Activated T-cell treated with anti-CD3 and anti-CD28 coated beads, Interleukin-2, amount 50 U/mL, for 72 hours (primary cell): ENCODE data around the gene KIF1C. TPM values are rescaled to one million over a fixed set of nuclear protein-coding genes. Genes with fewer than 3 reads are reported as not detected.
A peak's percentile ranks its signal among the peaks of the same experiment; 100 is the strongest.

Experiments
- ATAC-seq, 2 donors: fragments of 150-1000 bp; cut with Tn5 transposase; replicated peaks in 1 of 2; 2 replicates each; pipeline ENCODE4 v1.10.0; 2021; ENCODE audit warnings: moderate library complexity in 2 of 2, mild to moderate bottlenecking in 1 of 2
- DNase-seq, 2 donors: peaks; one replicate each; pipeline ENCODE4 v3.0.0; 2021 to 2022; ENCODE audit warnings: mixed read lengths in 1 of 2
- H3K27ac Mint-ChIP-seq: one replicate; pipeline ENCODE4 v1.8.0; 2022; ENCODE audit warnings: mild to moderate bottlenecking, moderate library complexity, mixed read lengths
- H3K27me3 Mint-ChIP-seq: one replicate; pipeline ENCODE4 v1.8.0; 2022; ENCODE audit warnings: low read depth, mixed read lengths
- H3K36me3 Mint-ChIP-seq, 2 donors: one replicate each; pipeline ENCODE4 v1.8.0; 2022; ENCODE audit warnings: mixed read lengths in 2 of 2, mild to moderate bottlenecking in 1 of 2; ENCODE audit not compliant: insufficient read depth in 2 of 2
- H3K4me1 Mint-ChIP-seq: one replicate; pipeline ENCODE4 v1.8.0; 2022; ENCODE audit warnings: low read depth, mixed read lengths
- H3K4me3 Mint-ChIP-seq, 2 donors: one replicate each; pipeline ENCODE4 v1.8.0; 2022; ENCODE audit warnings: mild to moderate bottlenecking in 2 of 2, mixed read lengths in 2 of 2, moderate library complexity in 2 of 2
- H3K9me3 Mint-ChIP-seq, 2 donors: one replicate each; pipeline ENCODE4 v1.8.0; 2022; ENCODE audit warnings: mixed read lengths in 2 of 2
- total RNA-seq, 2 donors: library from RNA; stranded (reverse); gene quantifications; one replicate each; pipeline ENCODE4 v1.2.3, GENCODE V29; 2022

KIF1C gene
- total RNA-seq, 2 donors from 2014 or later = 38.3 to 41.3 TPM

DNA sequence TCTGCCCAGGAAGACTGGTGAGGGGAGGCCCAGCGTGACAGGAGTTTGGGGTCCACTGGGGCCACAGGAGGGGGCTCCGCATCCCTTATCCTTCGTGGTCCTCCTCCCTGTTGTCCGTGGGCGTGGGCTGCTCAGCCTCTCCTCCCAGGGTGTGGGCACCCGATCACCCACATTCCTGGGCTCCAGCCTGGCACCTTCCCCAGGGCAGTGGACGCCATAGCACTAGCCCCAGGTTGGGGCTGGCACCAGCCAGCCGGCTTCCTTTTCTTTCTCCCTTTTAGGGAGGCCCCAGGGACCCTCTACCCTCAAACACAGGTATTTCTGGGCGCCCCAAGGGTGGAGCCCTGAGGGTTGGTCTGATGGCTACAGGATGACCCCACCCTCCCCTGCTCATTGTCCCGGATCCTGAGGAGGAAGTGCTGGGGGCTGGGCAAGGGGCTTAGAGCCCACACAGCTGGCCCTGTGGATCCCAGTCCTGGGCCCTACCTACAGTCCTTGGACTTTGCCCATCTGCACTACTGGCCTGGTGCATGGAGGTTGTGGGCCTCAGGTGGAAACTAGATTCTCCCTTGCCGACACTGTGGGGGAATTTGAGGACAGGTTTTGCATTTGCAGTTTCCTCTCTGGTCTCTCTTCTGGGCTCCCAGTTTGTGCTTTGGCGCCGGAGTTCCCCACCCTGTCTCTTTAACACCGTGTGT, 1.1 kb downstream of the KIF1C start:
- no peaks in the 10 kb centered on the region for H3K27me3 Mint-ChIP-seq
- H3K27ac Mint-ChIP-seq = peak overlapping the region; percentile 87
- DNase-seq = peak in 1 of 2 donors; percentile 14
- peak overlapping the region; percentile 93 to 95 for H3K4me3 Mint-ChIP-seq
- H3K4me1 Mint-ChIP-seq = peaks cover 35% of the 10 kb centered on the region
- no peak for ATAC-seq
- H3K36me3 Mint-ChIP-seq = peaks cover 3 to 6% of the 10 kb centered on the region in 2 donors
- H3K9me3 Mint-ChIP-seq = no peaks in the 10 kb centered on the region

DNA sequence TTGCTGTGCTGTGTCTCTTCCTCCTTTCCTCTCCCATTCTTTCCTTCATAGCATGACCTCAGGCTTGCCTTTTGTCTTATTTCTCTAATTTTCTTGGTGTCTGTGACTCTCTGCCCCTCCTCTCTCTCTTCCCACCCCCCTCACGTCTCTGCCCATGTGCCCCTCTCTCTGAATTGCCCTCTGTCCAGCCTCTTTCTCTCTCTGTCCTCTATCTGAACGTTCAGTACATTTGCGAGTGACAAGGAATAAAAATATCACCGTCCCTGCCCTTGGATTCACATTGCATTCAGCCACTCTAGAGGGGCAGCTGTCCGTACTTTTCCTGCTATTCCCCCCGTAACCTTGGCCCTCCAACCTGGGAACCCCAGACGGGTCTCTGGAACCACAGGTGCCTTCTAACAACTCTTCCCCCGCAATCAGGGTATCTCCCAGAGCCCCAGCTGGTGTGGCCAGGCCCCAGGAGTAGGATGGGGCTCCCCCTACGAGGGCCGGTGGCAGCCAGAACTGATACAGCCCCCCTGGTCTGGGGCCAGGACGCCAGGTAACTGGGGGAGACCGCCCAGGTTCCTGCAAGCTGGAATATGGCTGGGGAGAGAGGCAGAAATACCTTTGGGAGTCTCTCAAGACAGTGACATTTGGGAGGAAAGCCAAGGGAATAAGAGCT, 1.8 kb downstream of the KIF1C start:
- peaks cover 35% of the 10 kb centered on the region for H3K4me1 Mint-ChIP-seq
- H3K4me3 Mint-ChIP-seq = peak overlapping the region; percentile 93 to 95
- ATAC-seq = no peak
- DNase-seq = no peak
- H3K36me3 Mint-ChIP-seq = peaks cover 3 to 10% of the 10 kb centered on the region in 2 donors
- peak overlapping the region; percentile 29 for H3K27ac Mint-ChIP-seq
- H3K9me3 Mint-ChIP-seq = no peaks in the 10 kb centered on the region
- H3K27me3 Mint-ChIP-seq = no peaks in the 10 kb centered on the region

DNA sequence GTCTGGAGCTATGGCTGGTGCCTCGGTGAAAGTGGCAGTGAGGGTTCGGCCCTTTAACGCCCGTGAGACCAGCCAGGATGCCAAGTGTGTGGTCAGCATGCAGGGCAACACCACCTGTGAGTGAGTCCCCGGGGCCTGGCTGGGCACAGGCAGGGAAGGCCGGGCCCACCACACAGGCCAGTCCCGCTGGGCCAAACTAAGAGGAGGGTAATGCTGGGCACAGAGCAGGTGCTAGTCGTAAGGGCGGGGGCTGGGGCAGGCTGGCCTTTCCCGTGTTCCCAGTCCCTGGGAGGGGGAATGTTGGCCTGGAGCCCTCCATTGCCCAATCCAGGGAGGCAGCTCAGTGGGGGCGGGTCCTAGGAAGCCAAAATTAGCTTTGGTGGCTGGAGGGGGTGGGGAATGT, 2.5 kb downstream of the KIF1C start:
- no peaks in the 10 kb centered on the region for H3K9me3 Mint-ChIP-seq
- DNase-seq (no peak), ATAC-seq (no peak)
- H3K27ac Mint-ChIP-seq = no peak overlapping the region
- H3K36me3 Mint-ChIP-seq = peaks cover 3 to 14% of the 10 kb centered on the region in 2 donors
- H3K27me3 Mint-ChIP-seq = no peaks in the 10 kb centered on the region
- peaks cover 31% of the 10 kb centered on the region for H3K4me1 Mint-ChIP-seq
- no peak overlapping the region for H3K4me3 Mint-ChIP-seq

DNA sequence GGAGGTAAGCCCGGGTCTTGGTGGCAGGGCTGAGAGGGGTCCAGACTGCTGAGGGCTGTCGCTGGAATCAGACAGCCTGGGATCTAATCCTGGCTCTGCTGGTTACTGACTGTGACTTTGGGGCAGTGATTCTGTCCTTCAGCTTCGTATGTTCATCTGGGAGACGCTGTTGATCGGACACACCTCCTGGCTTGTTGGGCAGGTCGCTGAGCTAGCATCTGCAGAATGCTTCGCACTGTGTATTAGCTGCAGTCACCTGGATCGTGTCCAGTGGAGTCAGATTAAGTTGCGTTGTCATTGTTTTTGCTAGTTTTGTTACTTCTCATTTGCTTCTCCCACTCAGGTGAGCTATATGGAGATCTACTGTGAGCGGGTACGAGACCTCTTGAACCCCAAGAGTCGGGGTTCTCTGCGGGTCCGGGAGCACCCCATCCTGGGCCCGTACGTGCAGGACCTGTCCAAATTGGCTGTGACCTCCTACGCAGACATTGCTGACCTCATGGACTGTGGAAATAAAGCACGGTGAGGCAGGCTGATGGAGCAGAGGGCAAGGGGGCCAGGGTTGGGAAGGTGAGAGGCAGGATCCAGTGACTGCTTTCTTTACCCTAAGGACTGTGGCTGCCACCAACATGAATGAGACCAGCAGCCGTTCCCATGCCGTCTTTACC, 4.5 kb downstream of the KIF1C start:
- no peaks in the 10 kb centered on the region for H3K9me3 Mint-ChIP-seq
- peaks cover 19% of the 10 kb centered on the region for H3K4me1 Mint-ChIP-seq
- H3K27ac Mint-ChIP-seq = no peak overlapping the region
- H3K4me3 Mint-ChIP-seq = no peak overlapping the region
- ATAC-seq (no peak), DNase-seq (no peak)
- no peaks in the 10 kb centered on the region for H3K27me3 Mint-ChIP-seq
- H3K36me3 Mint-ChIP-seq = peaks cover 5 to 16% of the 10 kb centered on the region in 2 donors

DNA sequence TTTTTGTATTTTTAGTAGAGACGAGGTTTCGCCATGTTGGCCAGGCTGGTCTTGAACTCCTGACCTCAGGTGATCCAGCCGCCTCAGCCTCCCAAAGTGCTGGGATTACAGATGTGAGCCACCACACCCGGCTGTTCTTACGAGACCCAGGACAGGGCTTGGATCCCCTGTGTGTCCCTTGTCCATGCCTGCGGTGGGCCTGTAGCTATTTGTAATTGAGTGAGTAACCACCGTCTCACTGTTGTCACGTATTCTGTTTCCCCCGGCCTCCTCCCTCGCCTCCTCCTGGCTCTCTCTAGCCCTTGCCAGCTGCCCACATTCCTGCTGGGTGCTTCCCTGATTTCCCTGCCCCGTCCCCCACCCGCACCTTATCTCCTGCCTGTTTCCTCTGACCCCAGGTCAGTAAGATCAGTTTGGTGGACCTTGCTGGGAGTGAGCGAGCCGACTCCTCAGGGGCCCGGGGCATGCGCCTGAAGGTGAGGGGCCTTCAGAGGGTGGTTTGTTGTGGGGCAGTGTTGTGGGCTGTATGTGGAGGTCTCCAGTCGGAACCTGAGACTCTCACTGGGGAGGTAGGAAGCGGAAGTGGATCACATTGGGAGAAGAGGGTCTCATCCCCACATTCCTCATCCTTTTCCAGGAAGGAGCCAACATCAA, 5.6 kb downstream of the KIF1C start:
- DNase-seq = no peak
- Mint-ChIP-seq H3K9me3 (no peaks in the 10 kb centered on the region), H3K36me3 (peaks cover 9 to 20% of the 10 kb centered on the region in 2 donors), H3K4me3 (no peak overlapping the region), H3K27me3 (no peaks in the 10 kb centered on the region), H3K27ac (no peak overlapping the region), H3K4me1 (peaks cover 19% of the 10 kb centered on the region)
- ATAC-seq = no peak

DNA sequence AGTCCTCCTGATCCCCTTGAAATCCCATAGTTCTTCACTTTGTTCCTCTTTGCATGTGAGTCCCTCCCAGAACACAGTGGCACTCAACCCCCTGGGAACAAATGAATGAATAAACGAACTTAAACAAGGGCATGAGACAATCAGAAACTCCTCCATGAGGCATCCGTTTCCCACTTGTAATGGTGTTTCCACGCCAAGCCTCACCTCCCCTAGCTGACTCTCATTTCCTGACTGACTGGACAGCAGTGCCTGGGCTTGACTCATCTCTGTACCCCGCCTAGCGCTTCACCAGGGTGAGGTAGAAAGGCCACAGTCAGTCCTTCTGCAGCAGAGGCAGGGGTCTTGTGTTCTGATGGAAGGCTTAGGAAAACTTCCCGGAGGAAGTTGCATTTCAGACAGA, 14.2 kb downstream of the KIF1C start:
- Mint-ChIP-seq H3K27ac (peak overlapping the region; percentile 85), H3K9me3 (no peaks in the 10 kb centered on the region), H3K27me3 (no peaks in the 10 kb centered on the region), H3K4me1 (peaks cover 16% of the 10 kb centered on the region), H3K36me3 (peaks cover 9 to 10% of the 10 kb centered on the region in 2 donors), H3K4me3 (peak overlapping the region in 1 of 2 donors; percentile 52)
- DNase-seq (peak; percentile 56 to 67), ATAC-seq (peak; percentile 80 to 98)

DNA sequence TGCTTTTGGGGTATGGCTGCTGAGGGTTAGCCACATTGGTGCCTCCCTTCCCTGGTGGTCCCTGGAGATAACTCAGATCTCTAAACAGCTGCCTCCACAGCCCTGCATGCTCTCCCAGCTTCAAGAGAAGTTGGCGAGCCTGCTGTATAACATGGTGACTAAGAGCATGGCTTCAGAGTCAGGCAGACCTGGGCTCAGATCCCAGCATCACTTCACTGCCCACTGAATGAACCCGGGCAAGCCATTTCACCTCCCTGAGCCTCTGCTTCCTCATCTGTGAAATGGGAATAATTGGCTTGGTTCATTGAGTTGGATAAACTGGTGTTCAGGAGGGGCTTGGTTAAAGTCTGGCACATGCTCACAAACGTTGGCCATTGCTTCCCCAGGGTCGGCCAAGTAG, 16.6 kb downstream of the KIF1C start:
- no peak overlapping the region for H3K27ac Mint-ChIP-seq
- no peak for DNase-seq
- H3K36me3 Mint-ChIP-seq = peaks cover 5 to 8% of the 10 kb centered on the region in 2 donors
- no peaks in the 10 kb centered on the region for H3K27me3 Mint-ChIP-seq
- no peak overlapping the region for H3K4me3 Mint-ChIP-seq
- ATAC-seq = no peak
- peaks cover 22% of the 10 kb centered on the region for H3K4me1 Mint-ChIP-seq
- no peaks in the 10 kb centered on the region for H3K9me3 Mint-ChIP-seq

DNA sequence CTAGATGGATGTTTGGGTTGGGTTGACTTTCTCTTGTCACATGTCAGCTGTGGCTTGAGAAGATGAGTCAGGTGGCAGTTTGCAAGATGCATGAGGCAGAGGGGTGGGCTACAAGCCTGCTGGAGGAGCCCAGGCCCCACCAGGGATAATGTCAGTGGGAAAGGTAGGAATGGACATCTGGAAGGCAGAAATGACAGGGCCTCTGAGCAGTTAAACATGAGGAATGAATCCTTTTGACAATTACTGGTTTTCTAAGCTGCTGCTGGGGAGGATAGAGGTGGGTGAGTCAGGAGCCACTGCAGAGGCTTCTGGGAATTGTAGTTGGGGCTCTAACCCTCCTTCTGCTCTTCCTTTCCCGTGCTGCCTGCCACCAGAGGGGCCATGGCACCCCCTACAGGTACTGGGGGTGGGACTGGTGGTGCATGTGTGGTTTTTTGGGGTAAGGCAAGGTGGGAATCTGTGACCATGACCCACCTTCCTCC, 21.8 kb downstream of the KIF1C start:
- Mint-ChIP-seq H3K36me3 (peaks cover 0 to 9% of the 10 kb centered on the region in 2 donors), H3K4me1 (peaks cover 12% of the 10 kb centered on the region)
- peak; percentile 61 to 64 for DNase-seq

DNA sequence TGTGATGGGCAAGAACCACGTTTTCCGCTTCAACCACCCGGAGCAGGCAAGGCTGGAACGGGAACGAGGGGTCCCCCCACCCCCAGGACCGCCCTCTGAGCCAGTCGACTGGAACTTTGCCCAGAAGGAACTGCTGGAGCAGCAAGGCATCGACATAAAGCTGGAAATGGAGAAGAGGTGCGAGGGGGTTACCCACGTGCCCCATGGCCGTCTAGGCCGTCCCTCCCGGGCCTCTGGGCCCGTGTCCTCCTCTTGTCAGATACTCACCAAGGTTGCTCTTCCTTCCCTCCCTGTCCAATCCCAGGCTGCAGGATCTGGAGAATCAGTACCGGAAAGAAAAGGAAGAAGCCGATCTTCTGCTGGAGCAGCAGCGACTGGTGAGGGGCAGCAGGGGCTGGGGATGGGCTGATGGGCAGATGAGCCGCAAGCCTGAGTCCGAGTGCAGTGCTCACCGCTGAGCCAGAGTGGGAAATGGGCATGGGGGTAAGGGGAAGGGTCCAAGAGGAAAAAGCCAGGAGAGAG, 22.8 kb downstream of the KIF1C start:
- H3K27ac Mint-ChIP-seq = no peak overlapping the region
- H3K36me3 Mint-ChIP-seq = peaks cover 0 to 6% of the 10 kb centered on the region in 2 donors
- peaks cover 12% of the 10 kb centered on the region for H3K4me1 Mint-ChIP-seq
- no peaks in the 10 kb centered on the region for H3K9me3 Mint-ChIP-seq
- H3K27me3 Mint-ChIP-seq = no peaks in the 10 kb centered on the region
- no peak for DNase-seq
- no peak for ATAC-seq
- H3K4me3 Mint-ChIP-seq = no peak overlapping the region

More for the DNA sequence above, 21.8 kb downstream of the KIF1C start:
- Mint-ChIP-seq H3K27me3 (no peaks in the 10 kb centered on the region), H3K27ac (peak overlapping the region; percentile 21), H3K4me3 (no peak overlapping the region), H3K9me3 (no peaks in the 10 kb centered on the region)
- peak; percentile 87 to 88 for ATAC-seq

DNA sequence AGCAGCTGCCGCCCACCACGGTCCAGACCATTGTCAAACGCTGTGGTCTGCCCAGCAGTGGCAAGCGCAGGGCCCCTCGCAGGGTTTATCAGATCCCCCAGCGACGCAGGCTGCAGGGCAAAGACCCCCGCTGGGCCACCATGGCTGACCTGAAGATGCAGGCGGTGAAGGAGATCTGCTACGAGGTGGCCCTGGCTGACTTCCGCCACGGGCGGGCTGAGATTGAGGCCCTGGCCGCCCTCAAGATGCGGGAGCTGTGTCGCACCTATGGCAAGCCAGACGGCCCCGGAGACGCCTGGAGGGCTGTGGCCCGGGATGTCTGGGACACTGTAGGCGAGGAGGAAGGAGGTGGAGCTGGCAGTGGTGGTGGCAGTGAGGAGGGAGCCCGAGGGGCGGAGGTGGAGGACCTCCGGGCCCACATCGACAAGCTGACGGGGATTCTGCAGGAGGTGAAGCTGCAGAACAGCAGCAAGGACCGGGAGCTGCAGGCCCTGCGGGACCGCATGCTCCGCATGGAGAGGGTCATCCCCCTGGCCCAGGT, 24.5 kb downstream of the KIF1C start:
- Mint-ChIP-seq H3K4me1 (peaks cover 12% of the 10 kb centered on the region), H3K9me3 (no peaks in the 10 kb centered on the region), H3K27ac (no peak overlapping the region), H3K4me3 (no peak overlapping the region), H3K36me3 (peaks cover 0 to 6% of the 10 kb centered on the region in 2 donors), H3K27me3 (no peaks in the 10 kb centered on the region)
- ATAC-seq (no peak), DNase-seq (no peak)

DNA sequence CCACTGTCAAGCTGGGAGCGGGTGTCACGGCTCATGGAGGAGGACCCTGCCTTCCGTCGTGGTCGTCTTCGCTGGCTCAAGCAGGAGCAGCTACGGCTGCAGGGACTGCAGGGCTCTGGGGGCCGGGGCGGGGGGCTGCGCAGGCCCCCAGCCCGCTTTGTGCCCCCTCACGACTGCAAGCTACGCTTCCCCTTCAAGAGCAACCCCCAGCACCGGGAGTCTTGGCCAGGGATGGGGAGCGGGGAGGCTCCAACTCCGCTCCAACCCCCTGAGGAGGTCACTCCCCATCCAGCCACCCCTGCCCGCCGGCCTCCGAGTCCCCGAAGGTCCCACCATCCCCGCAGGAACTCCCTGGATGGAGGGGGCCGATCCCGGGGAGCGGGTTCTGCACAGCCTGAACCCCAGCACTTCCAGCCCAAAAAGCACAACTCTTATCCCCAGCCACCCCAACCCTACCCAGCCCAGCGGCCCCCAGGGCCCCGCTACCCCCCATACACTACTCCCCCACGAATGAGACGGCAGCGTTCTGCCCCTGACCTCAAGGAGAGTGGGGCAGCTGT, 25.9 kb downstream of the KIF1C start:
- H3K27me3 Mint-ChIP-seq = no peaks in the 10 kb centered on the region
- DNase-seq (no peak), ATAC-seq (no peak)
- peaks cover 0 to 4% of the 10 kb centered on the region in 2 donors for H3K36me3 Mint-ChIP-seq
- H3K4me3 Mint-ChIP-seq = no peak overlapping the region
- no peak overlapping the region for H3K27ac Mint-ChIP-seq
- H3K9me3 Mint-ChIP-seq = no peaks in the 10 kb centered on the region
- peaks cover 12% of the 10 kb centered on the region for H3K4me1 Mint-ChIP-seq

DNA sequence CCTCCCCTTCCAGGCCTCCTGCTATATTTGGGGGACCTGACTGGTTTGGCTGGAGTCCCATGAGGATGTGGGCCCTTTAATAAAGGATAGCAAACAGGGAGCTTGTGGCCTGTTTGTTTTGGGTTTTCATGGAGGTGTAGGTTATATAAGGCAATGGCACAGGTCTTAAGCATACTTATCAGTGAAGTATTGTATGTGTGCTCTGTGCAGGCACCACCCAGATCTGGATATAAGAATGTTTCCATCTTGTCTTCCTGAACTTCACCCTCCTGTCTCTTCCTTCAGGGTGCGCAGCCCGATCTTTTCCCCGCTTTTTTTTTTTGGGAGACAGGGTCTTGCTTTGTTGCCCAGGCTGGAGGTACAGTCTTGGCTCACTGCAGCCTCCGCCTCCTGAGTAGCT, 26.9 kb downstream of the KIF1C start:
- H3K27ac Mint-ChIP-seq = no peak overlapping the region
- peaks cover 0 to 4% of the 10 kb centered on the region in 2 donors for H3K36me3 Mint-ChIP-seq
- peaks cover 3% of the 10 kb centered on the region for H3K4me1 Mint-ChIP-seq
- no peaks in the 10 kb centered on the region for H3K9me3 Mint-ChIP-seq
- no peak for DNase-seq
- ATAC-seq = no peak
- no peaks in the 10 kb centered on the region for H3K27me3 Mint-ChIP-seq
- H3K4me3 Mint-ChIP-seq = no peak overlapping the region
